ENCODE data around the gene EFHB. TPM values are rescaled to one million over a fixed set of nuclear protein-coding genes. Genes with fewer than 3 reads are reported as not detected.

Gene EFHB
- total RNA-seq, 1 experiment from 2014 or later: not detected

GRCh38 chr3:19946832-19947548 lies 13.0 kb upstream of the EFHB start, which contains the start of gene RAB5A:
Gene RAB5A, plus strand, starts transcription at chr3:19947097. Its CDS starts 3,802 bp downstream, at chr3:19950899.
- intact Hi-C loops (cut with micrococcal nuclease; ENCODE audit: unreplicated experiment): loop anchor here (2.0 to 10.0 kb wide), 3 partner anchors 58 to 238 kb away; partner anchors contain the start of gene SGO1
- DNase-seq: peak; percentile 98
- Mint-ChIP-seq H3K36me3 (ENCODE audit: insufficient read depth, unreplicated experiment) (peaks cover 55% of the 10 kb centered on the region), H3K4me1 (ENCODE audit: low read depth, unreplicated experiment) (peaks cover 20% of the 10 kb centered on the region), H3K27ac (ENCODE audit: unreplicated experiment) (peak within 1 kb of the TSS; percentile 72), H3K4me3 (ENCODE audit: low read depth, unreplicated experiment) (peak within 1 kb of the TSS; percentile 77), H3K9me3 (ENCODE audit: low read depth, unreplicated experiment) (no peaks in the 10 kb centered on the region), H3K27me3 (ENCODE audit: unreplicated experiment) (no peaks in the 10 kb centered on the region)
- CTCF ChIA-PET: interaction anchor here (0.8 to 1.1 kb wide), 3 partner anchors 9 to 77 kb away, joined by 3 to 4 read pairs (median 3); no protein-coding TSS in a partner anchor
- TF ChIP-seq CTCF (IDR thresholded peaks at IDR 0.05; ENCODE audit: unreplicated experiment): no peak
- BruUV-seq (replicated peaks): no TSS peak

GRCh38 chr3:19945969-19946831 lies 12.2 kb upstream of the EFHB start:
- TSS peak; percentile 93 for BruUV-seq (replicated peaks)
- intact Hi-C loops (cut with micrococcal nuclease; ENCODE audit: unreplicated experiment): loop anchor here (2.0 to 10.0 kb wide), 3 partner anchors 57 to 239 kb away; partner anchors contain the start of gene SGO1
- Mint-ChIP-seq H3K9me3 (ENCODE audit: low read depth, unreplicated experiment) (no peaks in the 10 kb centered on the region), H3K4me1 (ENCODE audit: low read depth, unreplicated experiment) (peaks cover 13% of the 10 kb centered on the region), H3K4me3 (ENCODE audit: low read depth, unreplicated experiment) (peak overlapping the region; percentile 77), H3K36me3 (ENCODE audit: insufficient read depth, unreplicated experiment) (peaks cover 49% of the 10 kb centered on the region), H3K27me3 (ENCODE audit: unreplicated experiment) (no peaks in the 10 kb centered on the region), H3K27ac (ENCODE audit: unreplicated experiment) (peak overlapping the region; percentile 72)
- DNase-seq: no peak
- no peak for TF ChIP-seq CTCF (IDR thresholded peaks at IDR 0.05; ENCODE audit: unreplicated experiment)
- CTCF ChIA-PET: interaction anchor here (0.7 kb wide), 1 partner anchor 503 kb away, joined by 4 read pairs; no protein-coding TSS in a partner anchor

GRCh38 chr3:19945534-19945933 lies 11.5 kb upstream of the EFHB start:
- CTCF ChIA-PET: interaction anchor here (0.7 kb wide), 1 partner anchor 502 kb away, joined by 4 read pairs; no protein-coding TSS in a partner anchor
- BruUV-seq (replicated peaks): no TSS peak
- no peak for TF ChIP-seq CTCF (IDR thresholded peaks at IDR 0.05; ENCODE audit: unreplicated experiment)
- peaks cover 13% of the 10 kb centered on the region for H3K4me1 Mint-ChIP-seq (ENCODE audit: low read depth, unreplicated experiment)
- peak overlapping the region; percentile 77 for H3K4me3 Mint-ChIP-seq (ENCODE audit: low read depth, unreplicated experiment)
- DNase-seq: no peak
- H3K9me3 Mint-ChIP-seq (ENCODE audit: low read depth, unreplicated experiment): no peaks in the 10 kb centered on the region
- intact Hi-C loops (cut with micrococcal nuclease; ENCODE audit: unreplicated experiment): loop anchor here (5.0 to 10.0 kb wide), 2 partner anchors 92 to 239 kb away; partner anchors contain the start of gene SGO1
- H3K36me3 Mint-ChIP-seq (ENCODE audit: insufficient read depth, unreplicated experiment): peaks cover 49% of the 10 kb centered on the region
- H3K27me3 Mint-ChIP-seq (ENCODE audit: unreplicated experiment): no peaks in the 10 kb centered on the region
- H3K27ac Mint-ChIP-seq (ENCODE audit: unreplicated experiment): peak overlapping the region; percentile 72

GRCh38 chr3:19940643-19941042 lies 6.6 kb upstream of the EFHB start:
- TF ChIP-seq CTCF (IDR thresholded peaks at IDR 0.05; ENCODE audit: unreplicated experiment): no peak
- CTCF ChIA-PET: no interaction called here
- Mint-ChIP-seq H3K27me3 (ENCODE audit: unreplicated experiment) (no peaks in the 10 kb centered on the region), H3K36me3 (ENCODE audit: insufficient read depth, unreplicated experiment) (peaks cover 7% of the 10 kb centered on the region), H3K27ac (ENCODE audit: unreplicated experiment) (no peak overlapping the region), H3K4me3 (ENCODE audit: low read depth, unreplicated experiment) (no peak overlapping the region), H3K9me3 (ENCODE audit: low read depth, unreplicated experiment) (no peaks in the 10 kb centered on the region), H3K4me1 (ENCODE audit: low read depth, unreplicated experiment) (peaks cover 29% of the 10 kb centered on the region)
- intact Hi-C loops (cut with micrococcal nuclease; ENCODE audit: unreplicated experiment): loop anchor here (10.0 kb wide), 1 partner anchor 244 kb away; the partner anchor contains the start of gene SGO1
- no peak for DNase-seq
- no TSS peak for BruUV-seq (replicated peaks)

Measured in Calu3 (cell line).